ENCODE measurements around the gene CDYL. TPM values are rescaled to one million over a fixed set of nuclear protein-coding genes. Genes with fewer than 3 reads are reported as not detected.

Gene CDYL
- polyA plus RNA-seq, 4 donors: 6.2 to 15.4 (median 7.4) TPM

DNA sequence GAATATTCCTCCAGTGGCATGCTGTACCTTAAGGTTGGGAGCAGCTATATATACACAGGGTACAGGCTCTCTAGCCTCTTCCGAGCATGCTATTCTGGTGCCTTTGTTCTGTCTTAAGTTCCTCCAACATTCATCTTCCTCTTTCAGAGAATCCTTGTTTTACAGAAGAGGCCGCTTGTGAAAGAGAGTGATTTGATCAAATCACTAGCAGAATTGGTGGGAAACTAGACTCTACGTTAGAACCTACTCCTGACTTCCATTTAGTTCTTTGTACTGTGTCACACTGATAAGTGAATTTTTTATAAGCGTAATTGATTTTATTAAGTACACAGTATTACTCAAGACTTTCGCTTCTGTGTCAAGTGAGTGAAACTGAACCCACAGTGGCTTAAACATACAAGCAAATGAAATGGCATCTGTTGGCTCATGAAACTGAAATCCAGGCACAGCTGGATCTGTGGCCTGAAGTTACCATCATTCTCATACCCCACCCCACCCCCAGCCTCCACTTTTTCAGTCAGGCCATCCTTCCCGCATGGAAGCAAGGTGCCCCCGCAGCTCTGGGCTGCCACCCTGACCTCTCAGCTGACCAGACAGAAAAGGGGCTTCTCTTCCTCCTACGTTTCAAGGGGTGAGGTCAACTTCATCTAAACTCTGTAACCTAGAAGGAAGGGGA, 125.3 kb downstream of the CDYL start:
- peaks cover 0 to 18% (median 2%) of the 10 kb centered on the region in 3 donors for H3K36me3 ChIP-seq (ENCODE audit: control insufficient read depth in 3 of 3, insufficient read depth in 2 of 3, low read depth in 1 of 3, low read length in 3 of 3)
- DNase-seq (peak in 1 of 2 donors; percentile 31), FAIRE-seq (no peak)
- H3K4me3 ChIP-seq (ENCODE audit: low read depth in 1 of 3, low read length in 3 of 3): no peak overlapping the region
- 79 to 90% (median 79%) methylated on average over 8 of the region's 8 CpGs for WGBS, 3 donors
- no peaks in the 10 kb centered on the region for H3K27me3 ChIP-seq (ENCODE audit: control insufficient read depth in 3 of 3, insufficient read depth in 3 of 3, low read length in 3 of 3)
- peak overlapping the region in 1 of 3 donors; percentile 11 for H3K27ac ChIP-seq (ENCODE audit: low read depth in 1 of 3, low read length in 2 of 3)
- H3K4me1 ChIP-seq (ENCODE audit: control insufficient read depth in 3 of 3, insufficient read depth in 2 of 3, low read depth in 1 of 3, low read length in 2 of 3): peaks cover 2 to 19% (median 2%) of the 10 kb centered on the region in 3 donors
- H3K9me3 ChIP-seq (ENCODE audit: control insufficient read depth in 2 of 2, insufficient read depth in 1 of 2, low read depth in 1 of 2, low read length in 1 of 2): peaks cover 0 to 10% of the 10 kb centered on the region in 2 donors

DNA sequence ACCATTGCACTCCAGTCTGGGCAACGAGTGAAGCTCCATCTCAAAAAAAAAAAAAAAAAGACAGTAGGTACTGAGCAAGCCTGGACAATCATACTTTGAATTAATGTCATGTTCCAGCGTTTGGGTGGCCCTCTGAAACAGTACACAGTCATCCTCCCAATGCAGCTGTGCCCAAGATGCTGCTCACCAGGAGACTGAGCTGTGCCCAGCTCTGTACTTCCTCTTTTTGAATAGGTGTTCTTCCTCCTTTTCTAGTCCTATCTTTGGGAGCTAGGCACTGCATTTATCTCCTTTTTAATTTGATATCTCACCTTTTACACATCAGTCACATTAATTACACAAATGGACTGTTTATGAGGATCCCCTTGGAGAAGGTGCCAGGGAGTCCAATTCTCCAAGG, 126.2 kb downstream of the CDYL start:
- DNase-seq (no peak), FAIRE-seq (no peak)
- Histone ChIP-seq H3K9me3 (ENCODE audit: control insufficient read depth in 2 of 2, insufficient read depth in 1 of 2, low read depth in 1 of 2, low read length in 1 of 2) (peaks cover 0 to 10% of the 10 kb centered on the region in 2 donors), H3K4me1 (ENCODE audit: control insufficient read depth in 3 of 3, insufficient read depth in 2 of 3, low read depth in 1 of 3, low read length in 2 of 3) (peaks cover 4 to 19% (median 5%) of the 10 kb centered on the region in 3 donors), H3K4me3 (ENCODE audit: low read depth in 1 of 3, low read length in 3 of 3) (no peak overlapping the region), H3K36me3 (ENCODE audit: control insufficient read depth in 3 of 3, insufficient read depth in 2 of 3, low read depth in 1 of 3, low read length in 3 of 3) (peaks cover under 1 to 17% (median 2%) of the 10 kb centered on the region in 3 donors), H3K27me3 (ENCODE audit: control insufficient read depth in 3 of 3, insufficient read depth in 3 of 3, low read length in 3 of 3) (no peaks in the 10 kb centered on the region), H3K27ac (ENCODE audit: low read depth in 1 of 3, low read length in 2 of 3) (no peak overlapping the region)
- 74 to 96% (median 81%) methylated on average over 2 of the region's 2 CpGs for WGBS, 3 donors

- Histone ChIP-seq H3K27me3 (ENCODE audit: control insufficient read depth in 3 of 3, insufficient read depth in 3 of 3, low read length in 3 of 3) (no peaks in the 10 kb centered on the region), H3K9me3 (ENCODE audit: control insufficient read depth in 2 of 2, insufficient read depth in 1 of 2, low read depth in 1 of 2, low read length in 1 of 2) (peaks cover 0 to 10% of the 10 kb centered on the region in 2 donors), H3K36me3 (ENCODE audit: control insufficient read depth in 3 of 3, insufficient read depth in 2 of 3, low read depth in 1 of 3, low read length in 3 of 3) (peaks cover 2 to 14% (median 2%) of the 10 kb centered on the region in 3 donors), H3K4me3 (ENCODE audit: low read depth in 1 of 3, low read length in 3 of 3) (no peak overlapping the region), H3K27ac (ENCODE audit: low read depth in 1 of 3, low read length in 2 of 3) (no peak overlapping the region), H3K4me1 (ENCODE audit: control insufficient read depth in 3 of 3, insufficient read depth in 2 of 3, low read depth in 1 of 3, low read length in 2 of 3) (peaks cover 4 to 19% (median 5%) of the 10 kb centered on the region in 3 donors)
- no peak for DNase-seq
- 92 to 96% (median 95%) methylated on average over 9 of the region's 9 CpGs for WGBS, 3 donors
- no peak for FAIRE-seq
Observed at GRCh38 chr6:4903121-4903520, 126.9 kb downstream of the CDYL start.

DNA sequence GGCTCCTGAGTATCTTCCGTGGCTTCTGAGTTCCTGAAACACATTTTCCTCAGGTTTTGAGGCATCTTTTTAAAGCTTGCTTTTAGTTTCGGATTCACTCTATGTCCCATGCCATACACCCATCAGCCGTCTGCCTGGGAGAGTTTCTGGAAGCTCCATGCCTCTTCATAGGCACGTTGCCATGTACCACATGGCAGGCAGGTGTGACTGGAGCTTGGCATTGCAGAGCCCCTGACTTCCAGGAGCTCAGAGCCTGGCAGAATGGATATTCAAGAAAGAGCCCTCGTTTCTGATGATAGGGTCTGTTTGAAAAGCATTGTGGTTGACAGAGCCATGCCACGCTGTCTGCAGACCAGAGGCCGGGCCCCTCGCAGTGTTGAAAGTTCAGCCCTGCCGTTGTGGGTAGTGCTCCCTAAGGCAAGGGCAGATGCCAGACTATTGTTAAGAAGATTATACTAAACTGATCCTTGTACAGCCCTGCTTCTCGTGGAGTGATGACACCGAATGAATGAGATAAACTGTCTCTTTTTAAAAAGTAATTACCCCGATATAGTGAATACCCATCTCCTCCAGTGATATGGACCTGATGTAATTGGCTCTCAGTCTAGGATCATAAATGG, 127.7 kb downstream of the CDYL start:
- Histone ChIP-seq H3K4me3 (ENCODE audit: low read depth in 1 of 3, low read length in 3 of 3) (no peak overlapping the region), H3K27me3 (ENCODE audit: control insufficient read depth in 3 of 3, insufficient read depth in 3 of 3, low read length in 3 of 3) (no peaks in the 10 kb centered on the region), H3K9me3 (ENCODE audit: control insufficient read depth in 2 of 2, insufficient read depth in 1 of 2, low read depth in 1 of 2, low read length in 1 of 2) (peaks cover 0 to 8% of the 10 kb centered on the region in 2 donors), H3K36me3 (ENCODE audit: control insufficient read depth in 3 of 3, insufficient read depth in 2 of 3, low read depth in 1 of 3, low read length in 3 of 3) (peaks cover 2 to 13% (median 2%) of the 10 kb centered on the region in 3 donors), H3K4me1 (ENCODE audit: control insufficient read depth in 3 of 3, insufficient read depth in 2 of 3, low read depth in 1 of 3, low read length in 2 of 3) (peaks cover 4 to 19% (median 5%) of the 10 kb centered on the region in 3 donors), H3K27ac (ENCODE audit: low read depth in 1 of 3, low read length in 2 of 3) (no peak overlapping the region)
- WGBS, 3 donors: 78 to 84% (median 79%) methylated on average over 12 of the region's 12 CpGs
- DNase-seq (no peak), FAIRE-seq (no peak)

- Histone ChIP-seq H3K27ac (ENCODE audit: low read depth in 1 of 3, low read length in 2 of 3) (peak overlapping the region in 1 of 3 donors; percentile 48), H3K4me3 (ENCODE audit: low read depth in 1 of 3, low read length in 3 of 3) (no peak overlapping the region), H3K4me1 (ENCODE audit: control insufficient read depth in 3 of 3, insufficient read depth in 2 of 3, low read depth in 1 of 3, low read length in 2 of 3) (peaks cover 4 to 19% (median 5%) of the 10 kb centered on the region in 3 donors), H3K27me3 (ENCODE audit: control insufficient read depth in 3 of 3, insufficient read depth in 3 of 3, low read length in 3 of 3) (no peaks in the 10 kb centered on the region), H3K36me3 (ENCODE audit: control insufficient read depth in 3 of 3, insufficient read depth in 2 of 3, low read depth in 1 of 3, low read length in 3 of 3) (peaks cover 2 to 13% (median 2%) of the 10 kb centered on the region in 3 donors), H3K9me3 (ENCODE audit: control insufficient read depth in 2 of 2, insufficient read depth in 1 of 2, low read depth in 1 of 2, low read length in 1 of 2) (peaks cover 0 to 2% of the 10 kb centered on the region in 2 donors)
- DNase-seq: peak in 1 of 2 donors; percentile 77
- no peak for FAIRE-seq
- WGBS, 3 donors: 67 to 81% (median 75%) methylated on average over 12 of the region's 12 CpGs
Observed at GRCh38 chr6:4904461-4905025, 128.3 kb downstream of the CDYL start.

DNA sequence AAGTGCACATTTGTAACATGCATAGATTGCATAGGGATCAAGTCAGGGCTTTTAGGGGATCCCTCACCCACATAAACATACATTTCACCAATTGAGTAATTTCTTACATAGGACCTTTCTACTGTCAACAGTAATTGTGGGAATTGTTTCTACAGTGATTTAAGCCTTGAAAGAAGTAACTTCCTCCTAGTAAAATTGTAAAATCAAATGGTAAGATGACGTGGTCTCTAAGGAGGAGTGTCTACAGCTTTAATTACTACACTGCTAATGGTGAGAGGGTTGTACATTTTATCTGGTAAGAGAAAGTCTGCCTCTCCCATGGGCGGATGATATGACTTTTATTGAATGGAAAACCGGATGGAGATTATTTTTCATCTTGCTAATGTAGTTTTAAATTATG, 129.6 kb downstream of the CDYL start:
- Histone ChIP-seq H3K27ac (ENCODE audit: low read depth in 1 of 3, low read length in 2 of 3) (peak overlapping the region in 1 of 3 donors; percentile 6), H3K4me3 (ENCODE audit: low read depth in 1 of 3, low read length in 3 of 3) (no peak overlapping the region), H3K36me3 (ENCODE audit: control insufficient read depth in 3 of 3, insufficient read depth in 2 of 3, low read depth in 1 of 3, low read length in 3 of 3) (peaks cover 0 to 13% (median 2%) of the 10 kb centered on the region in 3 donors), H3K27me3 (ENCODE audit: control insufficient read depth in 3 of 3, insufficient read depth in 3 of 3, low read length in 3 of 3) (no peaks in the 10 kb centered on the region), H3K4me1 (ENCODE audit: control insufficient read depth in 3 of 3, insufficient read depth in 2 of 3, low read depth in 1 of 3, low read length in 2 of 3) (peaks cover 4 to 19% (median 5%) of the 10 kb centered on the region in 3 donors), H3K9me3 (ENCODE audit: control insufficient read depth in 2 of 2, insufficient read depth in 1 of 2, low read depth in 1 of 2, low read length in 1 of 2) (no peaks in the 10 kb centered on the region)
- DNase-seq (peak; percentile 33 to 47), FAIRE-seq (no peak)
- 16 to 62% (median 35%) methylated on average over 3 of the region's 3 CpGs for WGBS, 3 donors

DNA sequence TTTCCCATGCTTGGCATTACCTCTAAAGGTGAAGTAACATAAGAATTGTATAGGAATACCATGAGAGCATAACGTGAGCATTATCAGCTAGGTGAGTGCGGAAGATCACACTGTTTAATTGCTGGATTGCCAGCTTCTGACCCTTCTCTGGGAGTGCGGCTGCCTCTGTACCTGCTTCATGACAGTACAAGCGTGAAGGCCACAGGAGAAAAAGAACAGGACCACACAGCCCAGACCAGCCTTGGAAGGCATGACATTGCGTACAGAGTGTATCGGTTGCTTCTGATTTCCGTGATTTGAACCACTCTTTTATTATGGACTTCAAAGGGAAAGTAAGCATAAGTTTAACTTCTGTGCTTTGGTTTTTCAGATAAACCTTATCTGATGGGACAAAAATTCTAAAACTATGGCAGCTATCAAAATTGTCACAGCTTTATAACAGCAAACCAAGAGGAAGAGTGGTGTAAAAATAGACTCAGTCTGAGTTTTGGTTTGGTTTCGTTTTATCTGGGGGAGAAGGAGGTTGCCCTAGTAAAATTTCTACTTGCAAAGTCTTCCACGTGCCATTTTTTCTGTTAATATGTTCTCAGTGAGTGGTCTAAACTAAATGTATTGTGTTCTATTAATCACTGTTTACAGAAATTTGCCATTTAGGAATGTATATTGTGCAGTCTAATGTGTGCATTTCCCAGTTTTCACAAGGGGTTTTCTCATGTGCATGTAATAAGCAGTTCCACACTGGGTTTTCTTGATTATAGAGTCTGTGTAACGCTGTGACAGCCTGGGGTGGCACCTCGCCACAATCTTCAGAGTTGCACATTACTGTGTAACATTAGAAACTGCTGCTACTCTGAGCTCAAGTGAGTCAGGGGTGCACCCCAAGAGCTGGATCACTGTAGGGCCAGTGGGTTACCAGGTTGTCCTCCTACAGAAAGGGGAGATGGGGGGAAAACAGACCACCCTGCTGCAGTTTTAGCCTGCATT, 130.4 kb downstream of the CDYL start:
- DNase-seq: peak in 1 of 2 donors; percentile 35
- peak overlapping the region in 2 of 3 donors; percentile 6 to 52 for H3K27ac ChIP-seq (ENCODE audit: low read depth in 1 of 3, low read length in 2 of 3)

More for the DNA sequence above, 130.4 kb downstream of the CDYL start:
- 14 to 55% (median 29%) methylated on average over 11 of the region's 11 CpGs for whole genome bisulfite sequencing, 3 donors
- Histone ChIP-seq H3K4me1 (ENCODE audit: control insufficient read depth in 3 of 3, insufficient read depth in 2 of 3, low read depth in 1 of 3, low read length in 2 of 3) (peaks cover 4 to 19% (median 5%) of the 10 kb centered on the region in 3 donors), H3K36me3 (ENCODE audit: control insufficient read depth in 3 of 3, insufficient read depth in 2 of 3, low read depth in 1 of 3, low read length in 3 of 3) (peaks cover 0 to 13% (median 2%) of the 10 kb centered on the region in 3 donors), H3K4me3 (ENCODE audit: low read depth in 1 of 3, low read length in 3 of 3) (no peak overlapping the region), H3K27me3 (ENCODE audit: control insufficient read depth in 3 of 3, insufficient read depth in 3 of 3, low read length in 3 of 3) (no peaks in the 10 kb centered on the region), H3K9me3 (ENCODE audit: control insufficient read depth in 2 of 2, insufficient read depth in 1 of 2, low read depth in 1 of 2, low read length in 1 of 2) (no peaks in the 10 kb centered on the region)
- no peak for FAIRE-seq
